ENCODE results near the gene EAPP. TPM values are rescaled to one million over a fixed set of nuclear protein-coding genes. Genes with fewer than 3 reads are reported as not detected.

The EAPP gene
- total RNA-seq, 5 donors from 2014 or later (not counting 1 experiment from before 2014, with no cell fraction given): 48.9 to 77.7 (median 53.6) TPM

Other genes starting within 250 kb of the EAPP start
- 1 to 10 TPM; 2.0 to 3.8 (median 2.9) TPM for gene SPTSSA, start 77.5 kb downstream of the EAPP start, total RNA-seq
- 10 to 100 TPM; 63.4 to 69.1 (median 64.6) TPM for gene SNX6, start 90.4 kb upstream of the EAPP start, total RNA-seq
- gene CFL2, start 174.9 kb upstream of the EAPP start, total RNA-seq: 10 to 100 TPM; 10.7 to 27.3 (median 13.9) TPM

All from T-cell (primary cell).